NOMO-1 (cell line): ENCODE measurements around the gene ZSCAN22.
"Not testable (repeated sequence)": the region's sequence is repeated elsewhere in the genome, so short reads cannot be mapped to it uniquely, and the experiment has no call there.

Experiments
- DNase-seq, 2 experiments: peaks; one replicate each; lab custom pipeline; 2025; ENCODE audit not compliant: unreplicated experiment in 2 of 2; lab: John Stamatoyannopoulos, UW

Gene ZSCAN22

GRCh38 chr19:58368561-58369360 lies 42.0 kb downstream of the ZSCAN22 start:
- DNase-seq = no peak

- no peak for DNase-seq
These were observed 45.7 kb downstream of the ZSCAN22 start for GRCh38 chr19:58372311-58373133.

GRCh38 chr19:58374200-58374599 lies 47.4 kb downstream of the ZSCAN22 start:
- peak in 1 of 2 experiments; percentile 57 for DNase-seq

GRCh38 chr19:58376724-58377123 lies 49.9 kb downstream of the ZSCAN22 start:
- not testable (repeated sequence) for DNase-seq

GRCh38 chr19:58379246-58379645 lies 52.5 kb downstream of the ZSCAN22 start:
- DNase-seq = no peak

GRCh38 chr19:58380037-58380661 lies 53.4 kb downstream of the ZSCAN22 start:
- no peak for DNase-seq

- DNase-seq = peak; percentile 97 to 100
These were observed 54.1 kb downstream of the ZSCAN22 start, which contains the start of gene ZNF837 for GRCh38 chr19:58380662-58381459. Gene ZNF837, minus strand, starts transcription at chr19:58381030. Its CDS starts 11,698 bp downstream, at chr19:58369332.

GRCh38 chr19:58381460-58382212 lies 54.8 kb downstream of the ZSCAN22 start:
- DNase-seq = no peak

- no peak for DNase-seq
These were observed 56.3 kb downstream of the ZSCAN22 start for GRCh38 chr19:58382997-58383603.

- DNase-seq = no peak
These were observed 58.6 kb downstream of the ZSCAN22 start for GRCh38 chr19:58385313-58385890.

GRCh38 chr19:58385891-58386575 lies 59.2 kb downstream of the ZSCAN22 start:
- no peak for DNase-seq

GRCh38 chr19:58386576-58387337 lies 60.0 kb downstream of the ZSCAN22 start, which contains the start of gene RPS5:
Gene RPS5, plus strand, starts transcription at chr19:58387269. Its CDS starts 869 bp downstream, at chr19:58388138.
- peak; percentile 95 to 98 for DNase-seq

GRCh38 chr19:58387338-58388174 lies 60.8 kb downstream of the ZSCAN22 start:
- DNase-seq = no peak

- DNase-seq = no peak
These were observed 61.4 kb downstream of the ZSCAN22 start for GRCh38 chr19:58388175-58388526.
